GM19193 (cell line): ENCODE data around the gene GNG7.
A peak's percentile ranks its signal among the peaks of the same experiment; 100 is the strongest.

Source experiments
- POLR2A ChIP-seq: IDR thresholded peaks from 4 replicates; pipeline ENCODE4 v1.6.1; 2011; ENCODE audit not compliant: insufficient read depth, insufficient read length; ENCODE audit errors: extremely low read depth

GNG7 gene

GRCh38 chr19:2675892-2676291 is 26.6 kb downstream of the GNG7 start:
- no peak for TF ChIP-seq POLR2A

- no peak for TF ChIP-seq POLR2A
These were observed 32.3 kb downstream of the GNG7 start for GRCh38 chr19:2670217-2670616.

- peak; percentile 30 for TF ChIP-seq POLR2A
These were observed 34.2 kb downstream of the GNG7 start for GRCh38 chr19:2668175-2668763.

GRCh38 chr19:2666344-2666994 is 36.0 kb downstream of the GNG7 start:
- no peak for TF ChIP-seq POLR2A

- no peak for TF ChIP-seq POLR2A
These were observed 37.4 kb downstream of the GNG7 start for GRCh38 chr19:2665103-2665502.

GRCh38 chr19:2663920-2664571 is 38.4 kb downstream of the GNG7 start:
- no peak for TF ChIP-seq POLR2A

- TF ChIP-seq POLR2A = no peak
These were observed 40.9 kb downstream of the GNG7 start for GRCh38 chr19:2661615-2662014.

- TF ChIP-seq POLR2A = no peak
These were observed 42.5 kb downstream of the GNG7 start for GRCh38 chr19:2659856-2660432.

GRCh38 chr19:2656533-2656932 is 46.0 kb downstream of the GNG7 start:
- TF ChIP-seq POLR2A = no peak

GRCh38 chr19:2653710-2654707 is 48.5 kb downstream of the GNG7 start:
- no peak for TF ChIP-seq POLR2A

GRCh38 chr19:2653218-2653617 is 49.3 kb downstream of the GNG7 start:
- no peak for TF ChIP-seq POLR2A

GRCh38 chr19:2652504-2653099 is 49.9 kb downstream of the GNG7 start:
- TF ChIP-seq POLR2A = no peak

GRCh38 chr19:2650515-2650914 is 52.0 kb downstream of the GNG7 start:
- TF ChIP-seq POLR2A = no peak

- TF ChIP-seq POLR2A = no peak
These were observed 54.0 kb downstream of the GNG7 start for GRCh38 chr19:2648528-2648937.
